Esophagus squamous epithelium (tissue), 5 donors: ENCODE results near the gene SEC14L6. TPM values are rescaled to one million over a fixed set of nuclear protein-coding genes. Genes with fewer than 3 reads are reported as not detected.

Experiments
- DNase-seq: peaks from one replicate; lab custom pipeline; 2025; lab: John Stamatoyannopoulos, UW
- H3K27ac ChIP-seq, 4 donors: fragments of 200-600 bp; sonication (generic); one replicate each; pipeline ENCODE4 v1.5.1; 2016 to 2019; ENCODE audit warnings: mild to moderate bottlenecking in 1 of 4
- H3K27me3 ChIP-seq, 4 donors: fragments of 200-600 bp; sonication (generic); 1 replicate in 3 of 4; 2 replicates in 1 of 4; pipeline versions ENCODE4 v1.5.1 to v1.6.0; 2017 to 2021; ENCODE audit warnings: antibody characterized with exemption in 1 of 4
- H3K36me3 ChIP-seq, 3 donors: fragments of 200-600 bp; sonication (generic); one replicate each; pipeline ENCODE4 v1.5.1; 2016 to 2019
- H3K4me1 ChIP-seq, 3 donors: fragments of 200-600 bp; sonication (generic); one replicate each; pipeline ENCODE4 v1.5.1; 2017 to 2019
- H3K4me3 ChIP-seq, 4 donors: fragments of 200-600 bp; sonication (generic); 1 replicate in 3 of 4; 2 replicates in 1 of 4; pipeline ENCODE4 v1.5.1; 2016 to 2019; ENCODE audit warnings: mild to moderate bottlenecking in 2 of 4, moderate library complexity in 1 of 4
- H3K9me3 ChIP-seq, 3 donors: fragments of 200-600 bp; sonication (generic); one replicate each; pipeline ENCODE4 v1.5.1; 2016 to 2019
- CTCF ChIP-seq, 6 experiments: fragments of 450-650 bp in 4 of 6; fragments of 200-600 bp in 2 of 6; sonication (generic) in 2 of 6; IDR thresholded peaks; one replicate each; pipeline ENCODE4 v1.5.1; 2016 to 2019; ENCODE audit warnings: antibody characterized with exemption in 6 of 6, mild to moderate bottlenecking in 4 of 6, moderate library complexity in 4 of 6
- POLR2A ChIP-seq, 4 donors: fragments of 450-650 bp; IDR thresholded peaks; one replicate each; pipeline ENCODE4 v1.6.1; 2017; ENCODE audit warnings: antibody characterized with exemption in 4 of 4, mild to moderate bottlenecking in 4 of 4, moderate library complexity in 3 of 4
- WGBS, 2 donors: methylation state at CpG; one replicate each; pipeline ENCODE4 v1.1.5; 2018; 5-methylcytosine and 5-hydroxymethylcytosine counted together
- intact Hi-C: fragments of 100-400 bp; cut with DNase I; formaldehyde crosslinking; loops from one replicate; pipeline ENCODE4 v1.15.0; 2022
- total RNA-seq, 4 donors: library from RNA; depleted of rRNA; stranded (reverse); fragments of >200 nt; gene quantifications; one replicate each; pipeline ENCODE4 v1.1.0, GENCODE V29; 2016
- donor health status: DM: yes; HTN: yes; CAD: no.

The SEC14L6 gene
- total RNA-seq, 4 donors from 2014 or later: 0.19 TPM; not detected in 3

GRCh38 chr22:30586414-30586813 lies 39.9 kb upstream of the SEC14L6 start:
- intact Hi-C loops: no loop called here
- WGBS, 2 donors: 84 to 93% methylated on average over 6 to 8 of the region's 8 CpGs
- H3K36me3 ChIP-seq: peaks cover 49 to 82% (median 68%) of the 10 kb centered on the region in 3 donors

GRCh38 chr22:30584441-30584840 lies 37.9 kb upstream of the SEC14L6 start:
- DNase-seq: no peak
- TF ChIP-seq CTCF (IDR thresholded peaks at IDR 0.05) (no peak), POLR2A (IDR thresholded peaks at IDR 0.05) (no peak)
- Histone ChIP-seq H3K4me1 (peaks cover 0 to 2% (median 0%) of the 10 kb centered on the region in 3 donors), H3K36me3 (peaks cover 69 to 100% (median 88%) of the 10 kb centered on the region in 3 donors), H3K9me3 (no peaks in the 10 kb centered on the region), H3K27me3 (no peaks in the 10 kb centered on the region), H3K27ac (no peak overlapping the region), H3K4me3 (no peak overlapping the region)
- 90 to 92% methylated on average over 14 of the region's 15 CpGs for WGBS, 2 donors
- intact Hi-C loops: no loop called here

More at GRCh38 chr22:30586414-30586813, 39.9 kb upstream of the SEC14L6 start:
- Histone ChIP-seq H3K9me3 (no peaks in the 10 kb centered on the region), H3K27ac (no peak overlapping the region), H3K4me3 (no peak overlapping the region), H3K27me3 (no peaks in the 10 kb centered on the region), H3K4me1 (peaks cover 0 to 22% (median 14%) of the 10 kb centered on the region in 3 donors)
- DNase-seq: no peak
- TF ChIP-seq POLR2A (IDR thresholded peaks at IDR 0.05) (no peak), CTCF (IDR thresholded peaks at IDR 0.05) (no peak)

DNA sequence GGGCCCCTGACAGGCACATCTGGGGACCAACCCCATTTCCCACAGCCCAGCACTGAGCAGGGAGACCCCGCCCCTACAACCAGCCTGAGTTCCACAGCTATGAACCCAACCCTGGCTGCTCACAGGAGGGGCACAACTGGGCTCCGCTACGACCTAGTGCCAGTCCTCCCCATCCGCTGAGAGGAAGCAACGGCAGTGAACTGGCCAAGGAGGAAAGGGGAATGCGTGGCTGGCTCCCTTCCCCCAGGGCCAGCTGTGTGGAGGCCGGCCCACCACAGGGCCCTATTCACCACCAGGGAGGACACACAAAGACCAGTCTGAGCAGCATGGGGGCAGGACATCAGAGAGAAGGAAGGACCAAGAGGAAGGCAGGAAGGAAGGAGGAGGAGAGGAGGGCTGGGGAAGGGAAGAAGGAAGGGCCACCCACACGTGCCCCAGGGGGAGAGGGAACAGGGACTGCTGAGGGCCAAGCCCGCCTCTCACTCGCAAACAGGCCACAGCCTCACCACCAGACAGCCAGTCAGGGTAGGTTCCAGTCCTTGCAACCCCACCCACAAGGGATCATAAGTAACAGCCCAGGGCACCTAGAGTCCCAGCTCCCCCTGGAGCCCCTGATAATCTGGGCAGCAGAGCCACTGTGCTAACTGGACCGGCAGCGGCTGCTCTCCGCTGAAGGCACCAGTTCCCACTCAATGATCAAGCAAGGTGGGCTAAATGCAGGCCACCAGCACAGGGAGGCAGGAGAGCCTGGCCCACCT lies 36.4 kb upstream of the SEC14L6 start:
- intact Hi-C loops: no loop called here
- H3K27ac ChIP-seq: peak overlapping the region in 1 of 4 donors; percentile 9

DNA sequence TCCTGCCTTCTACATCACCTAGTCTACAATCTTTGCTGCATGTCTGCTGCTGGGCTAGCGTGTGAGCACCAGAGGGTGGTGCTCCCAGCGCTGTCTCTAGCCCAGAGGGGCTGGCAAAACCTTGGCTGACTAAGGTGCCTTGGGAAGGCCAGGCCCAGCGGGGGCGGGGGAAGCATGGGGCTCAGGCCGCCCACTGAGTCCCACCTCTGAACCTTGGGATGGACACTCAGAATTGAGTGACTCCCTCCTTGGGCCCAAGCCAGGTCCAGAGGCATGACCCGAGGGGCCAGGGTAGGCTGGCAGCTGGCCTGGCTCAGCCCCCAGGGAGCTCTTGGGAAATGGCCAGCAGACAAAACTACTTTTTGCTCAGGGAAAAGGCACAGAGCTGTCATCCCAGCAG lies 35.5 kb upstream of the SEC14L6 start:
- H3K4me3 ChIP-seq: no peak overlapping the region
- no peaks in the 10 kb centered on the region for H3K4me1 ChIP-seq
- WGBS, 2 donors: 83% methylated on average over 1 of the region's 6 CpGs; no CpG with 5 or more reads in 1 of the 2 donors
- no peaks in the 10 kb centered on the region for H3K9me3 ChIP-seq
- no peak for TF ChIP-seq CTCF (IDR thresholded peaks at IDR 0.05)
- no peak for TF ChIP-seq POLR2A (IDR thresholded peaks at IDR 0.05)
- peaks cover 65 to 100% (median 94%) of the 10 kb centered on the region in 3 donors for H3K36me3 ChIP-seq
- intact Hi-C loops: no loop called here
- H3K27me3 ChIP-seq: no peaks in the 10 kb centered on the region
- no peak overlapping the region for H3K27ac ChIP-seq
- no peak for DNase-seq

More for the DNA sequence above, 36.4 kb upstream of the SEC14L6 start:
- Histone ChIP-seq H3K4me3 (no peak overlapping the region), H3K9me3 (no peaks in the 10 kb centered on the region), H3K27me3 (no peaks in the 10 kb centered on the region), H3K36me3 (peaks cover 68 to 100% (median 95%) of the 10 kb centered on the region in 3 donors), H3K4me1 (no peaks in the 10 kb centered on the region)
- TF ChIP-seq CTCF (IDR thresholded peaks at IDR 0.05): no peak
- 75 to 82% methylated on average over 5 to 7 of the region's 13 CpGs for WGBS, 2 donors
- DNase-seq: no peak

DNA sequence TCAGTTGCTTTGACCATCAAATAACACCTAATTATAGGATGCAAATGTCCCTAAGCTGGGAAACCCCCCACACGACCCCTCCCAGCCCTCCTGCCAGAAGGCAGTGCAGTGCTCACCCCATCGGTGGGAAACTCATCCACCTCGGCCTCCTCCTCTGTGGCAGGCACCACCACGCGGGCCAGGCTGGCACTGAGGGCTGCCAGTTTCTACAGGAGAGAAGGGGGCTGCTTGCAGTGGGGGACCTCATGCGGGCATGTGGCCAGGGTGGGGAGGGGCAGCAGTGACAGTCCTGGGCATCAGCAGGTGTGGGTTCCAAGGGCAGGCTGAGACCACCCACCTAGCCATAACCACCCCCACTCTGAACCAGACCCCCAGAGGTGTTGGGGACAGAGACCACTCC lies 34.4 kb upstream of the SEC14L6 start:
- 80 to 92% methylated on average over 1 to 4 of the region's 6 CpGs for WGBS, 2 donors
- intact Hi-C loops: no loop called here
- no peak for DNase-seq

More for the DNA sequence above, 34.4 kb upstream of the SEC14L6 start:
- no peaks in the 10 kb centered on the region for H3K27me3 ChIP-seq
- no peak overlapping the region for H3K27ac ChIP-seq
- no peaks in the 10 kb centered on the region for H3K9me3 ChIP-seq
- no peak for TF ChIP-seq POLR2A (IDR thresholded peaks at IDR 0.05)
- no peak for TF ChIP-seq CTCF (IDR thresholded peaks at IDR 0.05)
- peaks cover 66 to 100% (median 94%) of the 10 kb centered on the region in 3 donors for H3K36me3 ChIP-seq
- H3K4me3 ChIP-seq: no peak overlapping the region
- H3K4me1 ChIP-seq: no peaks in the 10 kb centered on the region
